ENCODE data around the gene MTUS2. TPM values are rescaled to one million over a fixed set of nuclear protein-coding genes. Genes with fewer than 3 reads are reported as not detected.

The MTUS2 gene
- total RNA-seq, 1 donor: 0.36 TPM

GRCh38 chr13:29005035-29005762, 185.1 kb downstream of the MTUS2 start:
- TF ChIP-seq CTCF (IDR thresholded peaks at IDR 0.05; ENCODE audit: insufficient read depth, low read length): no peak
- no peak overlapping the region for H3K4me3 ChIP-seq (ENCODE audit: low read depth, low read length)
- DNase-seq (ENCODE audit: low read depth): no peak

GRCh38 chr13:29005763-29006120, 185.6 kb downstream of the MTUS2 start:
- no peak for DNase-seq (ENCODE audit: low read depth)
- H3K4me3 ChIP-seq (ENCODE audit: low read depth, low read length): no peak overlapping the region
- no peak for TF ChIP-seq CTCF (IDR thresholded peaks at IDR 0.05; ENCODE audit: insufficient read depth, low read length)

- DNase-seq (ENCODE audit: low read depth): no peak
- H3K4me3 ChIP-seq (ENCODE audit: low read depth, low read length): no peak overlapping the region
- no peak for TF ChIP-seq CTCF (IDR thresholded peaks at IDR 0.05; ENCODE audit: insufficient read depth, low read length)
Observed at GRCh38 chr13:29006359-29006850, 186.3 kb downstream of the MTUS2 start.

- no peak for TF ChIP-seq CTCF (IDR thresholded peaks at IDR 0.05; ENCODE audit: insufficient read depth, low read length)
- H3K4me3 ChIP-seq (ENCODE audit: low read depth, low read length): no peak overlapping the region
- DNase-seq (ENCODE audit: low read depth): no peak
Observed at GRCh38 chr13:29008296-29008695, 188.2 kb downstream of the MTUS2 start.

- H3K4me3 ChIP-seq (ENCODE audit: low read depth, low read length): no peak overlapping the region
- no peak for DNase-seq (ENCODE audit: low read depth)
- TF ChIP-seq CTCF (IDR thresholded peaks at IDR 0.05; ENCODE audit: insufficient read depth, low read length): no peak
Observed at GRCh38 chr13:29020314-29020713, 200.2 kb downstream of the MTUS2 start.

- no peak overlapping the region for H3K4me3 ChIP-seq (ENCODE audit: low read depth, low read length)
- no peak for DNase-seq (ENCODE audit: low read depth)
- no peak for TF ChIP-seq CTCF (IDR thresholded peaks at IDR 0.05; ENCODE audit: insufficient read depth, low read length)
Observed at GRCh38 chr13:29021311-29021710, 201.2 kb downstream of the MTUS2 start.

GRCh38 chr13:29021717-29022116, 201.6 kb downstream of the MTUS2 start:
- DNase-seq (ENCODE audit: low read depth): no peak
- TF ChIP-seq CTCF (IDR thresholded peaks at IDR 0.05; ENCODE audit: insufficient read depth, low read length): no peak

More at GRCh38 chr13:29021717-29022116, 201.6 kb downstream of the MTUS2 start:
- H3K4me3 ChIP-seq (ENCODE audit: low read depth, low read length): no peak overlapping the region

Data from fibroblast of the aortic adventitia (primary cell).